Measurements from ENCODE around the gene CRIM1.

The CRIM1 gene

DNA sequence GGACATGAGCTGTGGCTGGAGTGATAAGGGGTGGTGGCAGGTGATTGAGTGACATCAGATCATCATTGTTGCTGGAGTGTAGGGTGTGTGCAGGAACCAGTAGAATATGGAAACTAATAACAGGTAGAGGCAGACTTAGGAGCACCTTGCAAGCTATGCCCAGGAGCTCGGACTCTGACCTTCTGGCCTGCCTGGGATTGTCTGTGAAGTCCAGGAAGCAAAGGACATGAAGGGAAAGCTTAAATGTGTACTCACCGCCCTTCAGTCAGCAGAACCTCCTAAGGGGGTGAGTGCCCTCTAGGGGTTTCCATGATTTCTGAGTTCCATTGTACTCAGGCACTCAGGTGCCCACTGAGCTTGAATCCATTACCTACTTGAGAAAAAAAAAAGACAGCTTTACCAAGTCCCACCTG is 104.2 kb downstream of the CRIM1 start:
- Histone ChIP-seq H2AFZ (ENCODE audit: low read depth, low read length) (no peak overlapping the region), H3K4me2 (ENCODE audit: insufficient read depth, low read length) (no peak overlapping the region), H3K79me2 (ENCODE audit: insufficient read depth, low read length) (no peaks in the 10 kb centered on the region), H3K9me3 (ENCODE audit: insufficient read depth, low read length, severe bottlenecking) (no peaks in the 10 kb centered on the region), H3K36me3 (ENCODE audit: insufficient read depth, low read length) (no peaks in the 10 kb centered on the region), H3K4me3 (ENCODE audit: low read depth in 1 of 2, low read length in 2 of 2) (no peak overlapping the region), H3K4me1 (ENCODE audit: insufficient read depth, low read length) (no peaks in the 10 kb centered on the region), H4K20me1 (ENCODE audit: insufficient read depth, low read length) (no peaks in the 10 kb centered on the region), H3K27me3 (ENCODE audit: insufficient read depth, low read length, poor library complexity) (peaks cover 26% of the 10 kb centered on the region), H3K27ac (ENCODE audit: low read length) (no peak overlapping the region), H3K9ac (ENCODE audit: low read depth, low read length) (no peak overlapping the region)
- TF ChIP-seq, protein P1, sequence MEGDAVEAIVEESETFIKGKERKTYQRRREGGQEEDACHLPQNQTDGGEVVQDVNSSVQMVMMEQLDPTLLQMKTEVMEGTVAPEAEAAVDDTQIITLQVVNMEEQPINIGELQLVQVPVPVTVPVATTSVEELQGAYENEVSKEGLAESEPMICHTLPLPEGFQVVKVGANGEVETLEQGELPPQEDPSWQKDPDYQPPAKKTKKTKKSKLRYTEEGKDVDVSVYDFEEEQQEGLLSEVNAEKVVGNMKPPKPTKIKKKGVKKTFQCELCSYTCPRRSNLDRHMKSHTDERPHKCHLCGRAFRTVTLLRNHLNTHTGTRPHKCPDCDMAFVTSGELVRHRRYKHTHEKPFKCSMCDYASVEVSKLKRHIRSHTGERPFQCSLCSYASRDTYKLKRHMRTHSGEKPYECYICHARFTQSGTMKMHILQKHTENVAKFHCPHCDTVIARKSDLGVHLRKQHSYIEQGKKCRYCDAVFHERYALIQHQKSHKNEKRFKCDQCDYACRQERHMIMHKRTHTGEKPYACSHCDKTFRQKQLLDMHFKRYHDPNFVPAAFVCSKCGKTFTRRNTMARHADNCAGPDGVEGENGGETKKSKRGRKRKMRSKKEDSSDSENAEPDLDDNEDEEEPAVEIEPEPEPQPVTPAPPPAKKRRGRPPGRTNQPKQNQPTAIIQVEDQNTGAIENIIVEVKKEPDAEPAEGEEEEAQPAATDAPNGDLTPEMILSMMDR (IDR thresholded peaks at IDR 0.05; ENCODE audit: borderline replicate concordance, extremely low read depth, low read length, poor library complexity, severe bottlenecking), result peak; percentile 35
- TF ChIP-seq EZH2 (IDR thresholded peaks at IDR 0.05; ENCODE audit: borderline replicate concordance, low read depth, low read length, severe bottlenecking), result no peak
- ATAC-seq (ENCODE audit: insufficient read depth, low read depth), result no peak
- DNase-seq, result no peak

DNA sequence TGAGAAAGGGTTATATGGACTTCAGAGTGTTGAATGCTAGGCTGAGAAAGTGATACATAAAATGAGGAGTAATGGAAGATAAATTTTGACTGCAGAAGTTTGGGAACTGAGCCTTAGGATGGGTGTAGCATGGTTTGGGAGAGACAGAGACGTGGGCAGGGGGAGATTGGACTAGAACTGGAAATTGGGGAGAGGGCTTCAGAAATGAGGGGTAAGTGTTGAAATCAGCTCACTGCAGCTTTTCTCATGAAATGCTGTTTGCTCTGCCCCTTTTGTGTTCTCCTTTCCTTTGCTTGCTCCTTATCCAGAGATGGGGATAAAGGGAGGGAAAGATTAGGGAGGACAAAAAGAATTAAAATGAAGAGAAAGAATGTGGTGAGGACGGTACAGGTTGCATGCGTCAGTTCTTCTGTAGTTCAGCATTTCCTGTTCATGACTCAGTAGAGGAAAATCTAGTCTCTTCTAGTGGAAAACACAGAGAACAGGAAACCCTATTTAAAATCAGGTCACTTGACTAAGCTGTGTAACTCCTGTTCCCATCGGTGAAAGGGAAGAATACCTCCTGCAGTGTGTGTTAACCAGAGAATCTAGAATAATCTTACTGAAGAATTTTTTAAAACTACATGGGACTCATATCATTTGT is 105.6 kb downstream of the CRIM1 start:
- no peak overlapping the region for H3K9ac ChIP-seq (ENCODE audit: low read depth, low read length)

DNA sequence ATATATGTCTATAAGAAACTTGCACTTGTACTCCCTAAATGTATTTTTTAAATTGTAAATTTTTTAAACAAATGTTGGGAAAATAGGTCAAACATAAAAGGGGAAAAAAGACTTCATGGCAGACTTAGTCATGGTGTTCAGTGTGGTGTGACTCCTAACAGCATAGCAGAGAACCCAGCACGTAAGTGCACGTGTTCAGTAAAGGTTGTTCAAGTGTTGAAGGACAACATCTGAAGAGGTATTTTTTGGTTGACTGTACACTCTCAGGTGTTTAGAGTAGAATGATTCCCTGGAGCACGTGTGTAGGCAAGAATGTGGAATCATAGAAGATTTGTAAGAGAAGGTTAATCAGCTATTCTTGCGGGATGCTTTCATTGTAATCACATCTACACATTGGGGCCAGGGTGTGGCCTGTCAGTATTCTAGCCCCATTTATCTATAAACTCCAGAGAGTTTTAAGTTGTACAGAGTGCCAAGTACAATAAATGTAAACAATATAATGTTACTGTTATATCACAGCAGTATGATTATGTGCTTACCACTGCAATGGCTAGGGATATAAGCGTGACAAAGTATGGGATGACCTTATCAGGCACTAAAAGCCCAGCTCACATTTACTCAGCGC is 106.8 kb downstream of the CRIM1 start:
- DNase-seq (no peak), ATAC-seq (ENCODE audit: insufficient read depth, low read depth) (no peak)
- Histone ChIP-seq H3K79me2 (ENCODE audit: insufficient read depth, low read length) (no peaks in the 10 kb centered on the region), H3K27ac (ENCODE audit: low read length) (no peak overlapping the region), H4K20me1 (ENCODE audit: insufficient read depth, low read length) (no peaks in the 10 kb centered on the region), H3K36me3 (ENCODE audit: insufficient read depth, low read length) (no peaks in the 10 kb centered on the region), H2AFZ (ENCODE audit: low read depth, low read length) (no peak overlapping the region), H3K9ac (ENCODE audit: low read depth, low read length) (no peak overlapping the region), H3K4me3 (ENCODE audit: low read depth in 1 of 2, low read length in 2 of 2) (no peak overlapping the region), H3K27me3 (ENCODE audit: insufficient read depth, low read length, poor library complexity) (peaks cover 31% of the 10 kb centered on the region), H3K4me1 (ENCODE audit: insufficient read depth, low read length) (no peaks in the 10 kb centered on the region), H3K4me2 (ENCODE audit: insufficient read depth, low read length) (no peak overlapping the region), H3K9me3 (ENCODE audit: insufficient read depth, low read length, severe bottlenecking) (no peaks in the 10 kb centered on the region)
- TF ChIP-seq, protein P1 (IDR thresholded peaks at IDR 0.05; ENCODE audit: borderline replicate concordance, extremely low read depth, low read length, poor library complexity, severe bottlenecking), result no peak
- TF ChIP-seq EZH2 (IDR thresholded peaks at IDR 0.05; ENCODE audit: borderline replicate concordance, low read depth, low read length, severe bottlenecking), result no peak

More for the DNA sequence above, 105.6 kb downstream of the CRIM1 start:
- Histone ChIP-seq H3K27ac (ENCODE audit: low read length) (no peak overlapping the region), H3K27me3 (ENCODE audit: insufficient read depth, low read length, poor library complexity) (peaks cover 31% of the 10 kb centered on the region), H2AFZ (ENCODE audit: low read depth, low read length) (no peak overlapping the region), H4K20me1 (ENCODE audit: insufficient read depth, low read length) (no peaks in the 10 kb centered on the region), H3K79me2 (ENCODE audit: insufficient read depth, low read length) (no peaks in the 10 kb centered on the region), H3K9me3 (ENCODE audit: insufficient read depth, low read length, severe bottlenecking) (no peaks in the 10 kb centered on the region), H3K4me1 (ENCODE audit: insufficient read depth, low read length) (no peaks in the 10 kb centered on the region), H3K4me2 (ENCODE audit: insufficient read depth, low read length) (no peak overlapping the region), H3K36me3 (ENCODE audit: insufficient read depth, low read length) (no peaks in the 10 kb centered on the region), H3K4me3 (ENCODE audit: low read depth in 1 of 2, low read length in 2 of 2) (no peak overlapping the region)
- ATAC-seq (ENCODE audit: insufficient read depth, low read depth), result peak; percentile 59
- no peak for TF ChIP-seq EZH2 (IDR thresholded peaks at IDR 0.05; ENCODE audit: borderline replicate concordance, low read depth, low read length, severe bottlenecking)
- TF ChIP-seq, protein P1 (IDR thresholded peaks at IDR 0.05; ENCODE audit: borderline replicate concordance, extremely low read depth, low read length, poor library complexity, severe bottlenecking), result no peak
- DNase-seq, result no peak

Measured in DND-41 (cell line).